ENCODE measurements around the gene WNT3. TPM values are rescaled to one million over a fixed set of nuclear protein-coding genes. Genes with fewer than 3 reads are reported as not detected.

WNT3 gene
- total RNA-seq, 2 donors from 2014 or later, result 0.64 to 1.0 TPM

DNA sequence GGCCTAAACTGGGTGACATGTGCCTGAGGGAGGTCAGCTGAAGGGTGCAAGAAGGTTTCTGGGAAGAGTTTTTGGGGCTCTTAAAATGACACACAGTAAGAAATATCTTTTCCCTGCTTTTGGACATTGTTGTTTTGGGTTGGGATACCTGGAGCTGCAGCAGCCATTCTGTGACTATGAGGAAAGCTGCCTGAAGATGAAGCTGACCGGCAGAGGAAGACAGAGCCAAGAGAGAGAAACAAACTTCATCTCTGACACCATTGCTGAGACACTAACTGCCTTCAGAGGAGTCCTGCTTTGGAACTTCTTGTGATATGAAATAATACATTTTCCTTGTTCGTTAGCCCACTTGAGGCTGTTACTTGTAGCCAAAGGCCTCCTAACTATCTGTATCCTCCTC lies 8.8 kb upstream of the WNT3 start:
- DNase-seq, result no peak
- H3K36me3 ChIP-seq, result no peaks in the 10 kb centered on the region
- H3K4me1 ChIP-seq, result no peaks in the 10 kb centered on the region
- intact Hi-C loops (cut with DNase I), result no loop called here
- no peak overlapping the region for H3K9ac ChIP-seq (ENCODE audit: low read depth in 2 of 2, low read length in 2 of 2)
- H3K4me3 ChIP-seq, result no peak overlapping the region
- TF ChIP-seq CTCF (IDR thresholded peaks at IDR 0.05), result no peak
- H3K9me3 ChIP-seq, result no peaks in the 10 kb centered on the region
- peaks cover 3% of the 10 kb centered on the region for H3K27me3 ChIP-seq
- no peak overlapping the region for H3K27ac ChIP-seq

- no peaks in the 10 kb centered on the region for H3K9me3 ChIP-seq
- H3K36me3 ChIP-seq, result no peaks in the 10 kb centered on the region
- intact Hi-C loops (cut with DNase I), result no loop called here
- peaks cover 15% of the 10 kb centered on the region for H3K27me3 ChIP-seq
- no peak overlapping the region for H3K27ac ChIP-seq
- DNase-seq, result no peak
- H3K9ac ChIP-seq (ENCODE audit: low read depth in 2 of 2, low read length in 2 of 2), result no peak overlapping the region
- no peak overlapping the region for H3K4me3 ChIP-seq
- TF ChIP-seq CTCF (IDR thresholded peaks at IDR 0.05), result no peak
- H3K4me1 ChIP-seq, result no peaks in the 10 kb centered on the region
Observed at GRCh38 chr17:46826116-46826515, 7.6 kb upstream of the WNT3 start.

GRCh38 chr17:46823657-46824056 lies 5.2 kb upstream of the WNT3 start:
- no peaks in the 10 kb centered on the region for H3K9me3 ChIP-seq
- H3K27ac ChIP-seq, result no peak overlapping the region
- peaks cover 40% of the 10 kb centered on the region for H3K27me3 ChIP-seq
- no peak overlapping the region for H3K9ac ChIP-seq (ENCODE audit: low read depth in 2 of 2, low read length in 2 of 2)
- H3K4me1 ChIP-seq, result peaks cover 5% of the 10 kb centered on the region
- no peak overlapping the region for H3K4me3 ChIP-seq
- no peak for DNase-seq
- no peak for TF ChIP-seq CTCF (IDR thresholded peaks at IDR 0.05)
- intact Hi-C loops (cut with DNase I), result loop anchor here (5.0 kb wide), 1 partner anchor 41 kb away; no protein-coding TSS in a partner anchor
- no peaks in the 10 kb centered on the region for H3K36me3 ChIP-seq

DNA sequence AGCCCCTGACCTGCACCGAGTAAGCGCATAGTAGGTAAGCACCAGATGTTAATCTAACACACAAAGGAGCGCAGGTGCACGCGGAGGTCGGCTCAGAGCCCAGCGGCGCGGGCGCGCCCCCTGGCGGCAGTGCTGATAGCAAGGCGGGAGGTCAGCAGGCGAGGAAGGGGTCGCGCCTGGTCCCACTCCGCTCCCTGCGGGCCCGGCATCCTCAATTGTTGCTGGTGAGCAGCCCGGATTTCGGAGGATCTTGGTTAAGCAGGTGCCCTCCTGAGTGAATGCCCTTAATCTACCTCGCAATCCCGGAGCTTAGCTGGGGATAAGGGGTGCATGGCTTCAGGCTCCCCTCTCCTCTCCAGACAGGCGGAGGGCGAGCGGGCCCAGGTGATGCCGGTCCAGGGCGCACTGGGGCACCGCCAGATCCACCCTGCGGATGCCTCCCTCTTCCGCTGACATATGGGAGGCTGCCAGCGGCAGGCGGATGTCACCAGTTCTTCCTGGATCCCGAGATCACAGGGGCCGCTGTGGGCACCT lies 4.0 kb upstream of the WNT3 start:
- Histone ChIP-seq H3K36me3 (no peaks in the 10 kb centered on the region), H3K4me3 (no peak overlapping the region), H3K27ac (no peak overlapping the region), H3K9me3 (no peaks in the 10 kb centered on the region), H3K9ac (ENCODE audit: low read depth in 2 of 2, low read length in 2 of 2) (no peak overlapping the region), H3K27me3 (peaks cover 52% of the 10 kb centered on the region), H3K4me1 (peaks cover 6% of the 10 kb centered on the region)
- peak; percentile 53 for TF ChIP-seq CTCF (IDR thresholded peaks at IDR 0.05)
- intact Hi-C loops (cut with DNase I), result loop anchor here (5.0 kb wide), 1 partner anchor 40 kb away; no protein-coding TSS in a partner anchor
- peak; percentile 23 for DNase-seq

- no peak for DNase-seq
- no peak for TF ChIP-seq CTCF (IDR thresholded peaks at IDR 0.05)
- no peak overlapping the region for H3K9ac ChIP-seq (ENCODE audit: low read depth in 2 of 2, low read length in 2 of 2)
- H3K4me1 ChIP-seq, result peaks cover 6% of the 10 kb centered on the region
- intact Hi-C loops (cut with DNase I), result loop anchor here (5.0 kb wide), 1 partner anchor 39 kb away; no protein-coding TSS in a partner anchor
- H3K27me3 ChIP-seq, result peaks cover 59% of the 10 kb centered on the region
- no peaks in the 10 kb centered on the region for H3K9me3 ChIP-seq
- no peaks in the 10 kb centered on the region for H3K36me3 ChIP-seq
- no peak overlapping the region for H3K4me3 ChIP-seq
- no peak overlapping the region for H3K27ac ChIP-seq
Observed at GRCh38 chr17:46821482-46822387, 3.2 kb upstream of the WNT3 start.

Measured in colonic mucosa (tissue), 4 donors.